ENCODE measurements around the gene FYB1. TPM values are rescaled to one million over a fixed set of nuclear protein-coding genes. Genes with fewer than 3 reads are reported as not detected.

FYB1 gene
- total and polyA plus RNA-seq, 2 of the 8 experiments (the other 6 are each of a cell fraction or from before 2014, with no cell fraction given) = not detected

- FAIRE-seq = no peak
- H4K5ac ChIP-seq (ENCODE audit: insufficient read length, low read depth, low read length) = no peak overlapping the region
- CTCF ChIA-PET (ENCODE audit: partially characterized antibody) = interaction anchor here (2.1 kb wide), 1 partner anchor 52 kb away, joined by 5 read pairs; no protein-coding TSS in a partner anchor
- TF ChIP-seq RXRA (IDR thresholded peaks at IDR 0.05; ENCODE audit: insufficient read depth, low read depth, low read length) (no peak), GTF2F1 (IDR thresholded peaks at IDR 0.05; ENCODE audit: borderline replicate concordance, low read depth, low read length) (no peak), NRF1 (IDR thresholded peaks at IDR 0.05; ENCODE audit: low read depth, low read length) (no peak), CEBPB (IDR thresholded peaks at IDR 0.05; ENCODE audit: low read depth, low read length) (no peak), TAF7 (optimal IDR thresholded peaks at IDR 0.05; ENCODE audit: borderline replicate concordance, low read depth, low read length) (no peak), RAD21 (IDR thresholded peaks at IDR 0.05 in 1 of 2, conservative IDR thresholded peaks at IDR 0.05 in 1 of 2; ENCODE audit: low read depth in 2 of 2, low read length in 2 of 2) (no peak), JUN (IDR thresholded peaks at IDR 0.05; ENCODE audit: low read depth, low read length) (no peak), TCF12 (IDR thresholded peaks at IDR 0.05; ENCODE audit: low read depth, low read length) (no peak), POLR2AphosphoS5 (IDR thresholded peaks at IDR 0.05; ENCODE audit: low read depth, low read length) (no peak), HDAC2 (IDR thresholded peaks at IDR 0.05; ENCODE audit: borderline replicate concordance in 1 of 2, low read depth in 2 of 2, low read length in 2 of 2) (no peak)
These were observed 87.3 kb downstream of the FYB1 start for GRCh38 chr5:39132128-39132447.

More at GRCh38 chr5:39132128-39132447, 87.3 kb downstream of the FYB1 start:
- no peak overlapping the region for H3K27ac ChIP-seq (ENCODE audit: low read depth, low read length)
- no peaks in the 10 kb centered on the region for H3K4me1 ChIP-seq (replicated peaks in 1 of 4; ENCODE audit: control insufficient read depth in 3 of 4, insufficient read depth in 4 of 4, low read length in 3 of 4)
- POLR2A ChIA-PET (ENCODE audit: partially characterized antibody) = no interaction called here
- no peak overlapping the region for H4K91ac ChIP-seq (replicated peaks; ENCODE audit: insufficient read length, low read length)
- 87% methylated on average over 3 of the region's 3 CpGs; no CpG with 5 or more reads in 1 of the 2 experiments for WGBS, 2 experiments (ENCODE audit: extremely low coverage in 1 of 2, insufficient coverage in 1 of 2, insufficient read length in 1 of 2, insufficient replicate concordance in 2 of 2, low coverage in 1 of 2, low lambda C conversion rate in 2 of 2, missing lambda C conversion rate in 1 of 2)
- no peak overlapping the region for H2BK15ac ChIP-seq (ENCODE audit: low read length)
- H2BK120ac ChIP-seq (replicated peaks; ENCODE audit: low read depth, low read length) = no peak overlapping the region
- DNase-seq (ENCODE audit: low read depth in 1 of 2, low spot score in 2 of 2) = no peak
- no peak overlapping the region for H3K23ac ChIP-seq (ENCODE audit: insufficient read length)
- no peaks in the 10 kb centered on the region for H3K23me2 ChIP-seq (ENCODE audit: low read depth, low read length)
- H3K14ac ChIP-seq (ENCODE audit: insufficient read length) = no peak overlapping the region
- H3K79me1 ChIP-seq (ENCODE audit: low read depth, low read length) = no peaks in the 10 kb centered on the region
- H3K4me2 ChIP-seq (ENCODE audit: insufficient read depth in 1 of 2, low read depth in 2 of 2, low read length in 2 of 2) = no peak overlapping the region
- H3K79me2 ChIP-seq (ENCODE audit: control insufficient read depth in 1 of 2, insufficient read depth in 2 of 2, low read length in 2 of 2) = no peaks in the 10 kb centered on the region
- H4K8ac ChIP-seq (ENCODE audit: extremely low read depth, insufficient read depth, low read length) = no peak overlapping the region
- H3K27me3 ChIP-seq (replicated peaks in 1 of 4; ENCODE audit: control insufficient read depth in 3 of 4, extremely low read depth in 1 of 4, insufficient read depth in 3 of 4, low read length in 3 of 4) = no peaks in the 10 kb centered on the region
- no peak overlapping the region for H3K4me3 ChIP-seq (ENCODE audit: extremely low read depth in 1 of 4, insufficient read depth in 2 of 4, low read depth in 3 of 4, low read length in 4 of 4)
- no peak overlapping the region for H2AFZ ChIP-seq (ENCODE audit: low read length)
- no peak overlapping the region for H3K9ac ChIP-seq (replicated peaks in 1 of 4; ENCODE audit: extremely low read depth in 1 of 4, low read depth in 3 of 4, low read length in 3 of 4)
- H3K36me3 ChIP-seq (ENCODE audit: control insufficient read depth in 2 of 4, insufficient read depth in 4 of 4, low read length in 3 of 4) = no peaks in the 10 kb centered on the region
- H3K9me3 ChIP-seq (ENCODE audit: insufficient read depth in 2 of 2, low read depth in 1 of 2, low read length in 1 of 2) = no peaks in the 10 kb centered on the region
- H2BK5ac ChIP-seq (ENCODE audit: low read depth, low read length) = no peak overlapping the region
- no peak overlapping the region for H2AK5ac ChIP-seq (ENCODE audit: low read depth, low read length)
- H4K20me1 ChIP-seq (replicated peaks in 1 of 2; ENCODE audit: control insufficient read depth in 1 of 2, insufficient read depth in 2 of 2, low read length in 2 of 2) = no peaks in the 10 kb centered on the region
- no peak overlapping the region for H2BK20ac ChIP-seq (ENCODE audit: low read length)
- H3K4ac ChIP-seq (replicated peaks; ENCODE audit: insufficient read length, low read depth, low read length) = no peak overlapping the region
- no peak overlapping the region for H3K56ac ChIP-seq (replicated peaks; ENCODE audit: insufficient read length, low read depth, low read length)
- H3K18ac ChIP-seq (ENCODE audit: extremely low read depth, low read length) = no peak overlapping the region
- no peak overlapping the region for H2BK12ac ChIP-seq (ENCODE audit: low read depth, low read length)

Data from H1 (cell line).